Keratinocyte (primary cell): ENCODE results near the gene PRR3. TPM values are rescaled to one million over a fixed set of nuclear protein-coding genes. Genes with fewer than 3 reads are reported as not detected.

Source experiments
- DNase-seq: peaks from one replicate; pipeline ENCODE4 v3.0.0-alpha.2; 2011; ENCODE audit warnings: low read depth, missing footprints, low spot score
- FAIRE-seq: peaks from 2 replicates; lab custom pipeline; 2011; peaks lifted over from hg19 to GRCh38; lab: Jason Lieb, UNC
- H2AFZ ChIP-seq: 2 replicates; pipeline ENCODE4 v1.6.0; 2012; ENCODE audit warnings: low read length, control low read depth, inconsistent platforms; ENCODE audit not compliant: control insufficient read depth
- H3K27ac ChIP-seq: 2 replicates; pipeline ENCODE4 v1.5.1; 2011; ENCODE audit warnings: low read length; ENCODE audit not compliant: control insufficient read depth, insufficient read depth
- H3K27me3 ChIP-seq: 3 replicates; pipeline ENCODE4 v1.6.0; 2011; ENCODE audit warnings: low read length; ENCODE audit not compliant: control insufficient read depth, insufficient read depth; ENCODE audit errors: extremely low read depth
- H3K36me3 ChIP-seq, 2 experiments: 2 replicates in 1 of 2; 3 replicates in 1 of 2; pipeline ENCODE4 v1.5.1; 2011; ENCODE audit warnings: low read length in 2 of 2, mild to moderate bottlenecking in 1 of 2; ENCODE audit not compliant: control insufficient read depth in 2 of 2, insufficient read depth in 2 of 2; ENCODE audit errors: extremely low read depth in 1 of 2
- H3K4me1 ChIP-seq: 3 replicates; pipeline ENCODE4 v1.5.1; 2011; ENCODE audit warnings: low read length; ENCODE audit not compliant: control insufficient read depth, insufficient read depth; ENCODE audit errors: extremely low read depth
- H3K4me2 ChIP-seq: 3 replicates; pipeline ENCODE4 v1.6.0; 2011; ENCODE audit warnings: low read depth, low read length; ENCODE audit not compliant: control insufficient read depth, insufficient read depth; ENCODE audit errors: extremely low read depth
- H3K4me3 ChIP-seq, 3 experiments: fragments of 200-600 bp in 1 of 3; sonication (generic) in 1 of 3; 2 replicates in 2 of 3; 3 replicates in 1 of 3; pipeline ENCODE4 v1.5.1; 2011 to 2016; ENCODE audit warnings: low read length in 3 of 3, mild to moderate bottlenecking in 3 of 3, control low read depth in 2 of 3, inconsistent platforms in 1 of 3, low read depth in 1 of 3, mixed read lengths in 1 of 3, mixed run types in 1 of 3, moderate library complexity in 1 of 3; ENCODE audit not compliant: control insufficient read depth in 2 of 3, insufficient read depth in 2 of 3; ENCODE audit errors: extremely low read depth in 1 of 3
- H3K79me2 ChIP-seq: 2 replicates; pipeline ENCODE4 v1.6.0; 2012; ENCODE audit warnings: low read length; ENCODE audit not compliant: control insufficient read depth, insufficient read depth
- H3K9ac ChIP-seq: 3 replicates; pipeline ENCODE4 v1.6.0; 2011; ENCODE audit warnings: low read length; ENCODE audit not compliant: control insufficient read depth, insufficient read depth; ENCODE audit errors: extremely low read depth
- H3K9me1 ChIP-seq: 3 replicates; pipeline ENCODE4 v1.6.0; 2011; ENCODE audit warnings: low read length; ENCODE audit not compliant: control insufficient read depth, insufficient read depth; ENCODE audit errors: extremely low read depth
- H3K9me3 ChIP-seq: 2 replicates; pipeline ENCODE4 v1.5.1; 2012; ENCODE audit warnings: low read depth, low read length; ENCODE audit not compliant: control insufficient read depth
- H4K20me1 ChIP-seq: 3 replicates; pipeline ENCODE4 v1.6.0; 2011; ENCODE audit warnings: low read length; ENCODE audit not compliant: control insufficient read depth, insufficient read depth; ENCODE audit errors: extremely low read depth
- EZH2 ChIP-seq: IDR thresholded peaks from one replicate; pipeline ENCODE4 v1.6.1; 2012; ENCODE audit warnings: inconsistent platforms, mild to moderate bottlenecking, low read length, moderate library complexity
- dilution Hi-C: fragments of 300-500 bp; cut with MboI; formaldehyde crosslinking; loops from one replicate; pipeline ENCODE4 v1.7.0; 2020; ENCODE audit warnings: low sequenced_read_pairs; ENCODE audit not compliant: extremely low pct_ligation_motif_present
- polyA plus RNA-seq, 5 experiments: library from polyadenylated mRNA; depleted of rRNA in 3 of 5; stranded (reverse) in 3 of 5; stranded (forward) in 1 of 5; unstranded in 1 of 5; fragments of >200 nt; gene quantifications; 1 replicate in 1 of 5; 2 replicates in 3 of 5; 3 replicates in 1 of 5; pipeline versions ENCODE4 v1.2.1 to v1.2.3, GENCODE V29; 2011 to 2012; ENCODE audit warnings: missing spikeins in 2 of 5, low read depth in 1 of 5, low replicate concordance in 1 of 5
- TF ChIP-seq, protein P1 (sequence below), 3 experiments: IDR thresholded peaks in 1 of 3; conservative IDR thresholded peaks in 1 of 3; optimal IDR thresholded peaks in 1 of 3; 2 replicates in 2 of 3; 3 replicates in 1 of 3; pipeline versions ENCODE3 to v1.5.1; 2011; ENCODE audit warnings: low read length in 3 of 3, mild to moderate bottlenecking in 3 of 3, moderate library complexity in 2 of 3, control low read depth in 1 of 3, inconsistent platforms in 1 of 3; ENCODE audit not compliant: insufficient read depth in 2 of 3; ENCODE audit errors: extremely low read depth in 1 of 3

PRR3 gene
- polyA plus RNA-seq, 1 donor (not counting 4 experiments of a cell fraction or from before 2014, with no cell fraction given), result 6.1 TPM

GRCh38 chr6:30562470-30563425 is 5.7 kb downstream of the PRR3 start:
- Histone ChIP-seq H3K36me3 (peaks cover 6 to 7% of the 10 kb centered on the region in 2 experiments), H3K4me1 (peaks cover 5% of the 10 kb centered on the region), H4K20me1 (no peaks in the 10 kb centered on the region), H3K4me3 (no peak overlapping the region), H3K9me1 (peaks cover 2% of the 10 kb centered on the region), H3K4me2 (no peak overlapping the region), H3K27ac (no peak overlapping the region), H3K27me3 (no peaks in the 10 kb centered on the region), H2AFZ (no peak overlapping the region), H3K9me3 (no peaks in the 10 kb centered on the region), H3K79me2 (peaks cover 8% of the 10 kb centered on the region), H3K9ac (no peak overlapping the region)
- no peak for DNase-seq
- no peak for FAIRE-seq
- dilution Hi-C loops, result no loop called here
- TF ChIP-seq EZH2, result no peak
- TF ChIP-seq, protein P1, sequence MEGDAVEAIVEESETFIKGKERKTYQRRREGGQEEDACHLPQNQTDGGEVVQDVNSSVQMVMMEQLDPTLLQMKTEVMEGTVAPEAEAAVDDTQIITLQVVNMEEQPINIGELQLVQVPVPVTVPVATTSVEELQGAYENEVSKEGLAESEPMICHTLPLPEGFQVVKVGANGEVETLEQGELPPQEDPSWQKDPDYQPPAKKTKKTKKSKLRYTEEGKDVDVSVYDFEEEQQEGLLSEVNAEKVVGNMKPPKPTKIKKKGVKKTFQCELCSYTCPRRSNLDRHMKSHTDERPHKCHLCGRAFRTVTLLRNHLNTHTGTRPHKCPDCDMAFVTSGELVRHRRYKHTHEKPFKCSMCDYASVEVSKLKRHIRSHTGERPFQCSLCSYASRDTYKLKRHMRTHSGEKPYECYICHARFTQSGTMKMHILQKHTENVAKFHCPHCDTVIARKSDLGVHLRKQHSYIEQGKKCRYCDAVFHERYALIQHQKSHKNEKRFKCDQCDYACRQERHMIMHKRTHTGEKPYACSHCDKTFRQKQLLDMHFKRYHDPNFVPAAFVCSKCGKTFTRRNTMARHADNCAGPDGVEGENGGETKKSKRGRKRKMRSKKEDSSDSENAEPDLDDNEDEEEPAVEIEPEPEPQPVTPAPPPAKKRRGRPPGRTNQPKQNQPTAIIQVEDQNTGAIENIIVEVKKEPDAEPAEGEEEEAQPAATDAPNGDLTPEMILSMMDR (optimal IDR thresholded peaks at IDR 0.05 in 1 of 3, IDR thresholded peaks at IDR 0.05 in 1 of 3, conservative IDR thresholded peaks at IDR 0.05 in 1 of 3; ENCODE audit: extremely low read depth in 1 of 3, insufficient read depth in 2 of 3, low read length in 3 of 3), result no peak

- DNase-seq (no peak), FAIRE-seq (no peak)
- peaks cover 6 to 7% of the 10 kb centered on the region in 2 experiments for H3K36me3 ChIP-seq
- no peaks in the 10 kb centered on the region for H3K9me3 ChIP-seq
- H3K27me3 ChIP-seq, result no peaks in the 10 kb centered on the region
- no peaks in the 10 kb centered on the region for H3K79me2 ChIP-seq
- H2AFZ ChIP-seq, result no peak overlapping the region
- dilution Hi-C loops, result no loop called here
- no peaks in the 10 kb centered on the region for H4K20me1 ChIP-seq
- no peak overlapping the region for H3K4me2 ChIP-seq
- H3K4me3 ChIP-seq, result no peak overlapping the region
- no peaks in the 10 kb centered on the region for H3K4me1 ChIP-seq
- H3K9me1 ChIP-seq, result no peaks in the 10 kb centered on the region
- TF ChIP-seq, protein P1 (optimal IDR thresholded peaks at IDR 0.05 in 1 of 3, IDR thresholded peaks at IDR 0.05 in 1 of 3, conservative IDR thresholded peaks at IDR 0.05 in 1 of 3; ENCODE audit: extremely low read depth in 1 of 3, insufficient read depth in 2 of 3, low read length in 3 of 3), result no peak
- TF ChIP-seq EZH2, result no peak
- H3K9ac ChIP-seq, result no peak overlapping the region
- H3K27ac ChIP-seq, result no peak overlapping the region
Measured at GRCh38 chr6:30564114-30564513, 7.0 kb downstream of the PRR3 start.
